T-helper 1 cell treated with Interleukin-12 subunit alpha and Interleukin-12 subunit beta and Interleukin-4 antibody, amounts not matched to agents 30 ng/mL and 1 ng/mL, for 36 hours (primary cell): ENCODE data around the gene SAMD7. TPM values are rescaled to one million over a fixed set of nuclear protein-coding genes. Genes with fewer than 3 reads are reported as not detected.

Experiments
- intact Hi-C: fragments of 100-400 bp; cut with micrococcal nuclease; formaldehyde crosslinking; loops from one replicate; pipeline ENCODE4 v1.15.1; 2024
- total RNA-seq: library from RNA; stranded (reverse); gene quantifications from 2 replicates; pipeline ENCODE4 v1.2.3, GENCODE V29; 2022

Gene SAMD7
- total RNA-seq, 1 donor from 2014 or later = not detected

DNA sequence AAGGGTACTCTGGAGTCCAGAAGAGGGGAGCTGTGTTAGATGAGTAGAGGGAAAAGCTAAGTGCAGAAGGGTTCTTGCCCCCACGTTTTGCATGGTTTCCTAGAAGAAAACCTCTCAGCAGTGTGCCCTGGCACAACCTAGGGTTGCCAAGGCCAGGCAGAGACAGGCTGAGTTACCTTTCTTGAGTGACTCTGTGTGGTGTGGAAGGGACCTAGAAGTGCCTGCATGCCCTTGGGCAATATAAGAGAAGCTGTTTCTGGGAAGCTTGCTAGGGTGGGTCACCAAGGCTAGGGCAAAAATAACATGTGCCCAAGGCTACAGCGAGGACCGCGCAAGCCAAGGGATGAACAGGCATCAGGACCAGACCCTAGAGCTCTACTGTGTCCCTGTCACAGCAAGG is 3.4 kb upstream of the SAMD7 start:
- intact Hi-C loops = no loop called here

DNA sequence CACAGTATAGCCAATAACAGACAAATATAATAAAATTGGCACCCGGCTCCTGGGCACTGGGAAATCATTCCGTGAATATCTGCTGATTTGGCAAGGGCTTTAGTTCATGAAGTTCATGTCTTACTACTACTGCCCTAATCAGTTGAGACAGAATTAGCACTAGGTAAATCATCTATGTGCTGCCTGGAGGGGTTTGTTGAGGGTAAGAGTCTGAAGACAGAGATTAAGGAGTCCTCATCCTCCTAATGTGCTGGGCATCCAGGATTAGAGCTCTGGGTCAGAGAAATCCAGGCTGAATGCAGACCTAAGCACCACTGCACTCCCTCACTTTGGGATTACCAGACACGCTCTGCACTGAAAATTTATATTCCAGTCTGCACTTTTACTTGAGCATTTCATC is 2.0 kb downstream of the SAMD7 start:
- intact Hi-C loops = no loop called here

GRCh38 chr3:169914321-169914720 is 2.9 kb downstream of the SAMD7 start:
- intact Hi-C loops = no loop called here

GRCh38 chr3:169923189-169923588 is 11.8 kb downstream of the SAMD7 start:
- intact Hi-C loops = no loop called here

GRCh38 chr3:169923831-169924230 is 12.5 kb downstream of the SAMD7 start:
- intact Hi-C loops = no loop called here

- intact Hi-C loops = no loop called here
Measured at GRCh38 chr3:169929830-169930519, 18.6 kb downstream of the SAMD7 start.

- intact Hi-C loops = no loop called here
Measured at GRCh38 chr3:169930843-169931242, 19.5 kb downstream of the SAMD7 start.

- intact Hi-C loops = no loop called here
Measured at GRCh38 chr3:169931747-169932520, 20.6 kb downstream of the SAMD7 start.

DNA sequence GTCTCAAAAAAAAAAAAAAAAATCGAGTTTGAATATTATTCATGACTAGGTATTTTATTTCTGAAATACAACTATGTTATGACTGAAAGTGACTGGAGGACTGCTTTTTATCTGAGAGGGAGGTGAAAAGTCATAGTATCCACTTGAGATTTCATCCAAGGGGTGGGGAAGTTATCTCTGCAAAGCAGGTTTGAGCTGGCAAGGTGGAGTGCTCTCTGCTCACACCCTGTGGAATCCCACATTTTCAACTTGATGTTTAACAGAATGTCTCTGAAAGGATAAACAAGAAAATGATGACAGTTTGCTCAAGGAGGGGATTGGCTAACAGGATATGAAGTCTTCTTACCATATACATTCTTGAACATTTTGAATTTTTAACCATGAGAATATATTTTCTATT is 27.9 kb downstream of the SAMD7 start:
- intact Hi-C loops = no loop called here

DNA sequence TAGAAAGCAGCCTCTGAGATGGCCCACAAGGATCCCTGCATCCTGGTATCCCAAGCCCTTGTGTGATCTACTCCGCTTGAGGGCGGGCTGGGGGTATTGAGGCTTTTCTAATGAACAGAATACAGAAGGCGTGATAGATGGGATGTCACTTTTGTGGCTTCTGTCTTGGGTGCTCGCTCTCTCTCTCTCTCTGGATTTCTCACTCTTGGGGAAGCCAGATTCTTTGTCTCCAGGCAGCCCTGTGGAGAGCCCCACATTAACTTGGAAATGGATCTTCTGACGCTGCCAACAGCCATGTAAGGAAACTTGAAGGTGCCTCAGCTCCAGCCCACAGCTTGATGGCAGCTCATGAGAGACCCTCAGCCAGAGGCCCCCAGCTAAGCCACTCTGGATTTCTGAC is 28.4 kb downstream of the SAMD7 start:
- intact Hi-C loops = no loop called here

- intact Hi-C loops = no loop called here
Measured at GRCh38 chr3:169940470-169941181, 29.3 kb downstream of the SAMD7 start.

GRCh38 chr3:169945313-169945712 is 33.9 kb downstream of the SAMD7 start:
- intact Hi-C loops = loop anchor here (1.0 kb wide), 1 partner anchor 21 kb away; the partner anchor contains the start of gene SEC62

GRCh38 chr3:169946336-169946735 is 35.0 kb downstream of the SAMD7 start:
- intact Hi-C loops = no loop called here

GRCh38 chr3:169948559-169949448 is 37.4 kb downstream of the SAMD7 start:
- intact Hi-C loops = no loop called here

- intact Hi-C loops = no loop called here
Measured at GRCh38 chr3:169952045-169952444, 40.7 kb downstream of the SAMD7 start.

DNA sequence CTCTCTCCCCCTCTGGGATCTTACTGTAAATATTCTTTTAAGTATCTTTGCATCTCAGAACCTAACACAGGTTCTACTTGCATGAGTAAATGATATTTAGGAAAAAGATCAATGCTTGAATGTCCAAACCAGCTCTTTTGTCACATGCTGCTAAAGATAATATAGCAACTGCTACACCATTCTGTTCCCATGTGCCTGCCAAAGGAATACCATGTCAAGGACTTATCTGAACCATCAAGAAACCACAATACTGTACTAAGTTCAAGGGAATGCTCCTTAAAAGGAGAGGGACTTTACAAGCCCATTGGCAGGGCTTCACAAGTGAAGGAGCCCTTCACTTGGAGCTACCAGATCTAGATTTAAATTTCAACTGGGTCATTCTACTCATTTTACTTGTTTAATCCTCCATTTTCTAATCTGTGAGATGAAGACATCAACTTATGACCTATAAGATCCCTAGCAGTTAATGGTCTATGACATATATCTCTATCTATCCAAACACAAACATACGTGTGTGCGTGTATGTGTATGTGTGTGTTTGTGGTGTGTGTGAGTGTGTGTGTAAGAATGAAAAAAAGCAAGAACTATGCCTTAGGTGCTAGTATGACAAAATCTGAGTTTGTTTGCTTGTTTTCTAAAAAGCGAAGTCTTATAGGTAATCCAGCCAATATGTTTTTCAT is 42.2 kb downstream of the SAMD7 start:
- intact Hi-C loops = no loop called here

DNA sequence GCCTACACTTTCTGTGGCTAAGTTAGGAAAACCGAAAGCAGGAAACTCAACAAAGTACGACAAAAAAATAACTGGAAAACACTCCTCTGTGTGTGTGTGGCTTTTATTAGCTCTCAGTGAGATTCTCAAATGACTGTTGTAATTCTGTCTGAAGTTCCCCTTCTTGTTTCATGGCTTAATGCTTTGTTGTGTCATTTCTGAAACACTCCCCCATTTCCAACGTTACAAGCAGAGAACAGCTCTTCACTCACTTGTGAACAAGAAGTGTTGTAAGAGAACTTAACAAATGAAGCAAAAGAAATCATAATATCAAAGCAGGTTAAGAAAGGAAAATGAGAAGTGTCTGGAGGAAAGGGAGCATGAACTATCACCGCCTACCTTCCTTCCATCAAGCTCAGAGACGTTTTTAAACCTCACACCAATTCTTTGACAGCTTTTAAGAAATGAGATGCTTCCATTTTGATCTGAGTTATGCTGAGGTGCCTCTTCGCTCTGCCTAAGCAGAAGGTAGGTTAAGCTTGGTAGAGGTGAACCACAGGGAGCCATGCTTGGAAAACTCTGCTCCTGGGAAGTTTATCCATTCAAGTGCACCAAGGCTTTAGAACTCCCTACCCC is 42.9 kb downstream of the SAMD7 start:
- intact Hi-C loops = no loop called here

DNA sequence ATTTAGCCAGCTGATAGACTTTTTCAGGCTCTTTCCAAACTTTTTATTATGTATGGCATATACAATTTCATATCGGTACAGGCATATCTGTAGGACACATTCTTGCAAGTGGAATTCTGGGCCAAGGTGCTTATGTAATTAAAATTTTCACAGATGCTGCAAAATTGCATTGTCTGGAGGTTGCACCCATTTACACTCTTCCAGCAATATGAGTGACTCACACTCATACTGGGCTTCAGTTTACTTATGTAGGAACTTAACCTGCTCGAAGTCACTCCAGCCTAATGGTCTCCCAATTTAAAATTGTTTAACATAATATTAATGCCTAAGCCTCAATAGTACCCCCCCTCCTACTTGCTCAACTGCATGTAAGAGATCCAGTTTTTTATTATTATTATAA is 44.0 kb downstream of the SAMD7 start:
- intact Hi-C loops = no loop called here

DNA sequence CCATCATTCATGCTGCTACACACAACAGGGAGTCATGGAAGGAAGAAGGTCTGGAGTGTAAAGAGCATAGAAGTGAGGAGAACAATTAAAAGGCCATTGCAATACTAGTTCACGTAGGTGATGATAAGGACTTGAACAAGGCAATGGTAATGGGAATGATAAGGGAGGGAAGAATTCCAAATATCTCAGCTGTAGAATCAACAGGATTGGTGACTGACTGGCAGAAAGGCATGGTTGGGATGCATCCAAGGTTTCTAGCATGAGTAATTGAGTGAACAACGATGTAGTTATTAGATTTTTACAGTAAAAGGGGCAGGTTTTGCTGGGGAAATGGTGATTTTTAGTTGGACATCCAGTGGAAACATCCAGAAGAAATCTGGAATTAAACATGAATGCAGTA is 52.8 kb downstream of the SAMD7 start:
- intact Hi-C loops = no loop called here
